GM12878 (cell line): ENCODE data around the gene CRYGC.

ENCODE experiments used
- BMI1 ChIP-seq: fragments of 450-650 bp; IDR thresholded peaks from 2 replicates; pipeline ENCODE4 v1.6.1; 2016; ENCODE audit warnings: mild to moderate bottlenecking, moderate library complexity, borderline replicate concordance
- CEBPB ChIP-seq, 2 experiments: fragments of 150-350 bp in 1 of 2; IDR thresholded peaks; 2 replicates each; pipeline ENCODE4 v1.6.1; 2012 to 2014; ENCODE audit warnings: low read depth in 2 of 2, low read length in 2 of 2, borderline replicate concordance in 1 of 2, inconsistent platforms in 1 of 2
- CREB1 ChIP-seq: IDR thresholded peaks from 2 replicates; pipeline ENCODE4 v1.6.1; 2012; ENCODE audit warnings: low read depth, mild to moderate bottlenecking, inconsistent platforms
- CTCF ChIP-seq, 3 experiments: IDR thresholded peaks in 2 of 3; conservative IDR thresholded peaks in 1 of 3; 2 replicates each; pipeline ENCODE4 v1.5.1; 2011; ENCODE audit warnings: low read depth in 3 of 3, low read length in 3 of 3, mild to moderate bottlenecking in 3 of 3, control low read depth in 2 of 3, moderate library complexity in 2 of 3, inconsistent platforms in 1 of 3, mixed read lengths in 1 of 3; ENCODE audit not compliant: control insufficient read depth in 2 of 3, insufficient read depth in 1 of 3; ENCODE audit errors: extremely low read depth in 1 of 3
- PML ChIP-seq: IDR thresholded peaks from 2 replicates; pipeline ENCODE4 v1.6.1; 2012; ENCODE audit warnings: low read length, inconsistent platforms
- POLR2AphosphoS5 ChIP-seq: IDR thresholded peaks from 2 replicates; pipeline ENCODE4 v1.6.1; 2011; ENCODE audit warnings: mild to moderate bottlenecking, low read length, inconsistent platforms

- no peak for TF ChIP-seq CTCF (IDR thresholded peaks at IDR 0.05 in 2 of 3, conservative IDR thresholded peaks at IDR 0.05 in 1 of 3; ENCODE audit: control insufficient read depth in 2 of 3, extremely low read depth in 1 of 3, insufficient read depth in 1 of 3, low read depth in 3 of 3, low read length in 3 of 3)
- TF ChIP-seq BMI1, result no peak
- no peak for TF ChIP-seq POLR2AphosphoS5
- no peak for TF ChIP-seq CREB1
- TF ChIP-seq CEBPB (IDR thresholded peaks at IDR 0.05; ENCODE audit: borderline replicate concordance in 1 of 2, low read depth in 2 of 2, low read length in 2 of 2), result no peak
- TF ChIP-seq PML, result no peak
These were observed 37.4 kb downstream of the CRYGC start for GRCh38 chr2:208092093-208092832.
